Fibroblast of lung (primary cell): Measurements from ENCODE around the gene APP. TPM values are rescaled to one million over a fixed set of nuclear protein-coding genes. Genes with fewer than 3 reads are reported as not detected.
A peak's percentile ranks its signal among the peaks of the same experiment; 100 is the strongest.

Source experiments
- DNase-seq, 2 donors: peaks; one replicate each; pipeline versions ENCODE4 v3.0.0 to v3.0.0-alpha.2; 2010; ENCODE audit warnings: low read depth in 2 of 2
- H2AFZ ChIP-seq: 2 replicates; pipeline ENCODE4 v1.5.1; 2012; ENCODE audit warnings: low read length, control low read depth, inconsistent platforms
- H3K27ac ChIP-seq: 2 replicates; pipeline ENCODE4 v1.5.1; 2011; ENCODE audit warnings: low read length, control low read depth; ENCODE audit not compliant: insufficient read depth
- H3K27me3 ChIP-seq: 2 replicates; pipeline ENCODE4 v1.5.1; 2011; ENCODE audit warnings: mild to moderate bottlenecking, low read length; ENCODE audit not compliant: control insufficient read depth, insufficient read depth
- H3K36me3 ChIP-seq: 2 replicates; pipeline ENCODE4 v1.5.1; 2011; ENCODE audit warnings: low read length; ENCODE audit not compliant: control insufficient read depth, insufficient read depth
- H3K4me1 ChIP-seq: 2 replicates; pipeline ENCODE4 v1.5.1; 2011; ENCODE audit warnings: low read length; ENCODE audit not compliant: control insufficient read depth, insufficient read depth; ENCODE audit errors: extremely low read depth
- H3K4me2 ChIP-seq: 2 replicates; pipeline ENCODE4 v1.5.1; 2011; ENCODE audit warnings: low read length, control low read depth; ENCODE audit not compliant: insufficient read depth; ENCODE audit errors: extremely low read depth
- H3K4me3 ChIP-seq, 4 experiments: fragments of 200-600 bp in 1 of 4; sonication (generic) in 1 of 4; replicated peaks in 1 of 4; 2 replicates each; pipeline ENCODE4 v1.5.1; 2011 to 2016; ENCODE audit warnings: low read length in 4 of 4, low read depth in 3 of 4, mild to moderate bottlenecking in 3 of 4, control low read depth in 2 of 4, inconsistent platforms in 1 of 4, mixed read lengths in 1 of 4; ENCODE audit not compliant: insufficient read depth in 1 of 4; ENCODE audit errors: control extremely low read depth in 1 of 4
- H3K79me2 ChIP-seq: 2 replicates; pipeline ENCODE4 v1.5.1; 2012; ENCODE audit warnings: mild to moderate bottlenecking, low read length, inconsistent platforms; ENCODE audit not compliant: control insufficient read depth, insufficient read depth
- H3K9ac ChIP-seq: 2 replicates; pipeline ENCODE4 v1.5.1; 2011; ENCODE audit warnings: mild to moderate bottlenecking, low read length, control low read depth; ENCODE audit not compliant: insufficient read depth
- H3K9me3 ChIP-seq: 2 replicates; pipeline ENCODE4 v1.5.1; 2012; ENCODE audit warnings: low read depth, low read length; ENCODE audit not compliant: control insufficient read depth, insufficient read depth
- H4K20me1 ChIP-seq: 2 replicates; pipeline ENCODE4 v1.5.1; 2011; ENCODE audit warnings: low read length; ENCODE audit not compliant: control insufficient read depth, insufficient read depth; ENCODE audit errors: extremely low read depth
- EZH2 ChIP-seq: IDR thresholded peaks from 2 replicates; pipeline ENCODE4 v1.5.1; 2012; ENCODE audit warnings: low read length, control low read depth, mild to moderate bottlenecking; ENCODE audit errors: missing control alignments
- polyA plus RNA-seq, 2 donors: library from polyadenylated mRNA; depleted of rRNA in 1 of 2; stranded (reverse) in 1 of 2; unstranded in 1 of 2; fragments of >200 nt; gene quantifications; 2 replicates each; pipeline ENCODE4 v1.2.1, GENCODE V29; 2011 to 2012; ENCODE audit warnings: missing spikeins in 1 of 2
- total RNA-seq: library from RNA; depleted of rRNA; stranded (reverse); fragments of >200 nt; gene quantifications from 2 replicates; pipeline ENCODE4 v1.2.1, GENCODE V29; 2014
- TF ChIP-seq, protein P1 (sequence below), 2 donors: IDR thresholded peaks in 1 of 2; conservative IDR thresholded peaks in 1 of 2; 1 replicate in 1 of 2; 2 replicates in 1 of 2; pipeline ENCODE4 v1.5.1; 2011 to 2012; ENCODE audit warnings: low read length in 2 of 2, control low read depth in 1 of 2, inconsistent platforms in 1 of 2, low read depth in 1 of 2, mild to moderate bottlenecking in 1 of 2

The APP gene
- total and polyA plus RNA-seq, 2 donors (not counting 1 experiment from before 2014, with no cell fraction given), result 633 to 1,088 TPM

DNA sequence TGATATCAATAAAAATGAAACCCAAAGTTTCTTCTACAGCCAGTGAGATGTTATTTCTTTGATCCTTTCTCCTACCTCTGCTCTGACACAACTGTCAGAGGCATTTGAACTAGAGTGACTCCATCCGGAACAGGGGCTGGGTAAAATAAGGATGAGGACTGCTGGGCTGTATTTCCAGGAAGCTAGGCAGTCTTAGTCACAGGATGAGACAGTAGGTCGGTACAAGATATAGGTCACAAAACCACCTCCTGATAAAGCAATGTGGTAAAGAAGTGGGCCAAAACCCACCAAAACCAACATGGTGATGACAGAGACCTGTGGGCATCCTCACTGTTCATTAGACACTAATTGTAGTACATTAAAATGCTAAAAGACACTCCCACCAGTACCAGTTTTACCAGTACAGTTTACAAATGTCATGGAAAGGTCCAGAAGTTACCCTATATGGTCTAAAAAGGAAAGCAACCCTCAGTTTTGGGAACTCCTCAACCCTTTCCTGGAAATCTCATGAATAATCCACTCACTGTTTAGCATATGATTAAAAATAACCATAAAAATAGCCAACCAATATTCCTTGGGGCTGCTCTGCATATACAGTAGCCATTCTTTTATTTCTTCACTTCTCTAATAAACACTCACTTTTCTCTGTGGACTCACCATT is 339.1 kb downstream of the APP start:
- DNase-seq, result peak in 1 of 2 donors; percentile 20
- Histone ChIP-seq H4K20me1 (no peaks in the 10 kb centered on the region), H3K4me1 (no peaks in the 10 kb centered on the region), H3K36me3 (no peaks in the 10 kb centered on the region), H3K4me2 (no peak overlapping the region), H3K9me3 (no peaks in the 10 kb centered on the region), H3K27ac (no peak overlapping the region), H3K9ac (no peak overlapping the region), H3K27me3 (no peaks in the 10 kb centered on the region), H3K4me3 (no peak overlapping the region), H2AFZ (no peak overlapping the region), H3K79me2 (no peaks in the 10 kb centered on the region)
- TF ChIP-seq, protein P1, sequence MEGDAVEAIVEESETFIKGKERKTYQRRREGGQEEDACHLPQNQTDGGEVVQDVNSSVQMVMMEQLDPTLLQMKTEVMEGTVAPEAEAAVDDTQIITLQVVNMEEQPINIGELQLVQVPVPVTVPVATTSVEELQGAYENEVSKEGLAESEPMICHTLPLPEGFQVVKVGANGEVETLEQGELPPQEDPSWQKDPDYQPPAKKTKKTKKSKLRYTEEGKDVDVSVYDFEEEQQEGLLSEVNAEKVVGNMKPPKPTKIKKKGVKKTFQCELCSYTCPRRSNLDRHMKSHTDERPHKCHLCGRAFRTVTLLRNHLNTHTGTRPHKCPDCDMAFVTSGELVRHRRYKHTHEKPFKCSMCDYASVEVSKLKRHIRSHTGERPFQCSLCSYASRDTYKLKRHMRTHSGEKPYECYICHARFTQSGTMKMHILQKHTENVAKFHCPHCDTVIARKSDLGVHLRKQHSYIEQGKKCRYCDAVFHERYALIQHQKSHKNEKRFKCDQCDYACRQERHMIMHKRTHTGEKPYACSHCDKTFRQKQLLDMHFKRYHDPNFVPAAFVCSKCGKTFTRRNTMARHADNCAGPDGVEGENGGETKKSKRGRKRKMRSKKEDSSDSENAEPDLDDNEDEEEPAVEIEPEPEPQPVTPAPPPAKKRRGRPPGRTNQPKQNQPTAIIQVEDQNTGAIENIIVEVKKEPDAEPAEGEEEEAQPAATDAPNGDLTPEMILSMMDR (conservative IDR thresholded peaks at IDR 0.05 in 1 of 2, IDR thresholded peaks at IDR 0.05 in 1 of 2; ENCODE audit: low read depth in 1 of 2, low read length in 2 of 2), result no peak
- TF ChIP-seq EZH2, result no peak
